Measurements from ENCODE around the gene GRHL3. TPM values are rescaled to one million over a fixed set of nuclear protein-coding genes. Genes with fewer than 3 reads are reported as not detected.
A peak's percentile ranks its signal among the peaks of the same experiment; 100 is the strongest.

GRHL3 gene
- total RNA-seq, 1 donor from 2014 or later: not detected

DNA sequence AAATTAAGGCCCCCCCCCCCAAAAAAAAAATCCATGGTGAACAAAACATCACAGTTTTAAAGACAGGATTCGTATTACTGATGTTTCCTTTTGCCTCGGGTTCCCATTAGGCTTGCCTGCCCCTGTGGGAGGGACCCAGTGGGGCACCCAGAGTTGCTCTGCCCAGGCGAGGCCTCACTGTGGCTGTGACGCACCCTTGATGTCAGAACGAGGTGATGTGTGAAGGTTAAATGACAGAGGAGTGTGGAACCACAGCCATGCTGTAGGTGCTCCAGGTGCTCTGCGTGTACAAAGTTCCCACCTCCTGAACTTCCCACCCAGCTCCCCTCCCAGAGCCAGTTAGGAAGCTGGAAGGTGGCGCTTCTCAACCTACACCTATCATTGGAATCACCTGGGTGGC lies 37.9 kb downstream of the GRHL3 start:
- DNase-seq (ENCODE audit: missing footprints) (no peak), ATAC-seq (no peak)
- intact Hi-C loops (cut with DNase I): no loop called here

GRCh38 chr1:24360681-24361080 lies 41.5 kb downstream of the GRHL3 start:
- ATAC-seq: no peak

GRCh38 chr1:24361811-24362210 lies 42.7 kb downstream of the GRHL3 start:
- DNase-seq (ENCODE audit: missing footprints) (no peak), ATAC-seq (no peak)
- intact Hi-C loops (cut with DNase I): no loop called here

More at GRCh38 chr1:24360681-24361080, 41.5 kb downstream of the GRHL3 start:
- intact Hi-C loops (cut with DNase I): no loop called here
- no peak for DNase-seq (ENCODE audit: missing footprints)

GRCh38 chr1:24362396-24362795 lies 43.2 kb downstream of the GRHL3 start:
- ATAC-seq: no peak
- intact Hi-C loops (cut with DNase I): no loop called here

GRCh38 chr1:24362982-24363614 lies 43.9 kb downstream of the GRHL3 start:
- DNase-seq (ENCODE audit: missing footprints) (no peak), ATAC-seq (peak; percentile 73)
- intact Hi-C loops (cut with DNase I): no loop called here

More at GRCh38 chr1:24362396-24362795, 43.2 kb downstream of the GRHL3 start:
- DNase-seq (ENCODE audit: missing footprints): no peak

- intact Hi-C loops (cut with DNase I): no loop called here
- ATAC-seq: no peak
- no peak for DNase-seq (ENCODE audit: missing footprints)
These were observed 44.8 kb downstream of the GRHL3 start for GRCh38 chr1:24363994-24364393.

- intact Hi-C loops (cut with DNase I): no loop called here
- DNase-seq (ENCODE audit: missing footprints): no peak
- no peak for ATAC-seq
These were observed 45.4 kb downstream of the GRHL3 start for GRCh38 chr1:24364605-24364974.

DNA sequence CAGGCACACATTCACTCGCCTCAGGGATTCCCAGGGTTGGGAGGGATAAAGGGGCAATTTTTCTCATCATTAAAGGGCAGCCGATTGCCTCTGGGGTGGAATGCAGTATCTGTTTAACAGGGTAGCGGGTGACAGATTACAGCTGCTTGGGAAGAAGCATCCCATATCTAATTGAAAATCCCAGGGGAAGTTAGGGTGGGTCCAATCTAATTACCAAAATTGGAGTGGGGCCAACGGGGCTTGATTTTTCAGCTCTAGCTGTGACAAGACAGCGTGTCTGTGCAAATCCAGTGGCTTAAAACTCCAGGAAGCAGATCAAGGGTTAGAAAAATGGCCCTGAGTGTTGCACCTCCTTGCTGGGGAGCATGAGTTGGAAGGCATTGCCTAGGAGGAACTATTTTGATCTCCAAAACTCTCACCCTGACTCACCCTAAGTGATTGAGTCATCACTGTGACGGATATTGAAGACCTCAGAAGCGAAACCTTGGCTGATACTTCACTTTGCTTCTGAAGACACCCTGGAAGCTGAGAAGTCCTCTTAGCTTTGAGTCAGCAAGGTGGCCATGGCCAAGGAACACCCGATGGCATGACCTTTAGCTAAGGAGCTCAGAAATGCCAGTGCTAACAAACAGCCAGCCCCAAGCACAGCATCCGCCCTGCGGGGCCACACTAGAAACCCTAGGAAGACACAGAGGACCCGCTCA lies 46.0 kb downstream of the GRHL3 start:
- ATAC-seq (peak; percentile 28), DNase-seq (ENCODE audit: missing footprints) (no peak)
- intact Hi-C loops (cut with DNase I): no loop called here

GRCh38 chr1:24366707-24367106 lies 47.5 kb downstream of the GRHL3 start:
- ATAC-seq: no peak
- intact Hi-C loops (cut with DNase I): no loop called here
- no peak for DNase-seq (ENCODE audit: missing footprints)

DNA sequence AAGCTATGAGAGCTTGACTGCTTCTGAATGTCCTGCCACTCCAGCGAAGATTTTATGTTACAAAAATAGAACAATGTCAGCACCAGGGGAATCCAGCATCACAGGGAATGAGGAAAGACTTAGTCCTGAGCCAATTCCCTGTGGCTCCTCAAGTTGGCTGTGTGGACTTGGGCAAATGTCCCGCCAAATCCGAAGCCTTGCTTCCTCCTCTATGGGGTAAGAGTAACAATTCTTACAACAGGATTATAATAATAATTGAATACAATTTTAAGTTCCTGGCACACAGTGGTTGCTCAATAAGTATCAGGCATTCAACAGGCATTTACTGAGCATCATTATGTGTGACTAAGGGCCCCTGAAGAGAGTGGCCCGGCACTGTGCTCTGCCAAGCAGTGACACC lies 50.0 kb downstream of the GRHL3 start:
- intact Hi-C loops (cut with DNase I): no loop called here
- no peak for DNase-seq (ENCODE audit: missing footprints)
- no peak for ATAC-seq

DNA sequence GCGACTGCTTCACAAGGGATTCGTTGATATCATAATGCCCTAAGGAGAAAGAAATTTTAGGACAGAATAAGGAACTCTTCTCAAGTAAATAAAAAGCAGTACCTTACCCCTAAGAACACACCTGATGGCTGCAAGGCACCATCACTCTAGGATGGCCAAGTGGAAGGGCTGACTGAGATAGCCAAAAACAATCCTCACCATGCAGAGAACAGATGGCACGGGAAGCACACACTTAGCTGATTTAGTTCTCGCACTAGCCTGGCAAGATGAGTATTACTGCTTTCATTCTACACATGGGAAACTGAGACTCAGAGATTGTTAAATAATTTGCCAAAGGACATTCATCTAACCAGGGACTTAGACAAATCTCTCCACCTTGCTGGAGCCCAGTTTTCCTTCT lies 50.6 kb downstream of the GRHL3 start:
- intact Hi-C loops (cut with DNase I): no loop called here
- no peak for ATAC-seq
- no peak for DNase-seq (ENCODE audit: missing footprints)

DNA sequence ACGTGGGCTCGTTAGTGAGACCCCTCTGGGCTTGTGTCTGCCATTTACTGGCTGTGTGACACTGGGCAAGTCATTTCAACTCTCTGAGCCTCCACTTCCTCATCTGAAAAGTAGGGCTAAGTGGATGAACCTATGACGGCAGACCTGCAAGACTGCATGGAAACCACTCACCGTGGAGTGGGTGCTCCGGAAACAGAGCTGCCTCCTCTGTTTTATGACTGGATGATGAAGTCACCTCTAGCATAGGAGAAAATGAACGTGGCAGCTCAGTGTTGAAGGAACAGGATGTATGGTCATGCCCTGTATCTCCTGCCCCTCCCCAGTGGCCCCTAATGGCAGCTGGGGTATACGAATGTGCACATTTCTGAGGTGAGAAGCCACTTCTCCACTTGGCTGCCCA lies 53.9 kb downstream of the GRHL3 start:
- no peak for DNase-seq (ENCODE audit: missing footprints)
- no peak for ATAC-seq
- intact Hi-C loops (cut with DNase I): no loop called here

GRCh38 chr1:24373710-24374109 lies 54.6 kb downstream of the GRHL3 start:
- intact Hi-C loops (cut with DNase I): no loop called here
- ATAC-seq: no peak
- DNase-seq (ENCODE audit: missing footprints): no peak

DNA sequence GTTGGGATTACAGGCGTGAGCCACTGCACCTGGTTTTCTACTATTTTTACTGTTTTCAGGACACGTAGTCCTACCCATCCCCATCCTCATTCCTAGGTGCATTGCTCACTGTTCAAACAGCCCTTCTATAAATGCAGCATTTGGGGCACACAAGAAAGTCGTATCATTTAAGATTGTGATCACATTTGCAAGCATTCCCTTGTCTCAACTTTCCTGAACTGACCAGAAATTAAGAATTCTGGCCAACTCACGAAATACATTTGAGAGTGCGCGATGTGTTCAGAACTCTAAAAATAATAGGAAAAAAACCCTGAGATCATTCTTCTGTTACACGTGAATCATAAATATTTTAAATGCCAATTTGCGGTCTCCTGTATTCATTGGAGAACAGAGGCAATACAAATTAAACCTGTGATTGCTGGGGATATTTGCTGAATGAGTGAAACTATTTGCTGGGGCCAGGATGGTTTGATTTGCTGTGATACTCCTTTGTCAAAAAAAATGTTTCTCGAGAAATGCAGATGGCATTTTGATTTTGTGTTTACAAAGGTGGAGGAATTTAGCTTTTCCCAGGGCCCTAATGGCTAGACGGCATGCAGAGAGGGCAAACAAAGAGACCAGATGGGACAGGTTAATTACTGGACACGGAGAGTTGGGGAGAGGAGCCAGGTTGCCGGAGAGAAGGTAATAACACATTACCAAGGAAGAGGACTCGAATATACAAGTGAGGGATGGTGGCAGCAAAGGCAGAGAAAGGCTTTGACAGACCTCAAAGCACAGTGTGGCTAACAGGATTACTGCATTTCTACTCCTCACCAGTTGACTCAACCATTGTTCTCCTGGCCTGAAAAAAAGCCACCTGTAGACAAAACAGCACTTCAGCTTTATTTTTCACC lies 56.0 kb downstream of the GRHL3 start:
- ATAC-seq: no peak
- intact Hi-C loops (cut with DNase I): no loop called here

GRCh38 chr1:24379733-24380315 lies 60.7 kb downstream of the GRHL3 start:
- intact Hi-C loops (cut with DNase I): no loop called here
- DNase-seq (ENCODE audit: missing footprints): no peak
- ATAC-seq: no peak

More for the DNA sequence above, 56.0 kb downstream of the GRHL3 start:
- DNase-seq (ENCODE audit: missing footprints): no peak

DNA sequence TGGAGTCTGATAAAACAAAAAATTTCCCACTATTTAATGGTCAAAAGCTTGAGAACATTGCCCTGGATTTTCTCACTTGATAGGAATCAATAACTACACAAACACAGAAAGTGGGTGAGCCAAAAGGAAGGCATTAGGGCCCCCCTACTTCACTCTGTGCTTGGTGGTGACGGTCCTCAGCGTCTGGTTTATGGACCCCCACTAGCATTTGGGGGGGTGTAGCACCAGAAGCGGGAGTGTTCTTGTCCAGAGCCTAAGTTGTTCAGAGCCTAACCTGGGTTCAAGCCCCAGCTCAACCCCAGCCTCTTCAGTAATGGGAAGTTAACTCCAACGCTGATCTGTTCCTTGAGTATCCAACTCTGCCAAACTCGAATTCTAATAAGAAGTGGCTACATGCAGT lies 61.4 kb downstream of the GRHL3 start:
- DNase-seq (ENCODE audit: missing footprints) (no peak), ATAC-seq (no peak)
- intact Hi-C loops (cut with DNase I): no loop called here

DNA sequence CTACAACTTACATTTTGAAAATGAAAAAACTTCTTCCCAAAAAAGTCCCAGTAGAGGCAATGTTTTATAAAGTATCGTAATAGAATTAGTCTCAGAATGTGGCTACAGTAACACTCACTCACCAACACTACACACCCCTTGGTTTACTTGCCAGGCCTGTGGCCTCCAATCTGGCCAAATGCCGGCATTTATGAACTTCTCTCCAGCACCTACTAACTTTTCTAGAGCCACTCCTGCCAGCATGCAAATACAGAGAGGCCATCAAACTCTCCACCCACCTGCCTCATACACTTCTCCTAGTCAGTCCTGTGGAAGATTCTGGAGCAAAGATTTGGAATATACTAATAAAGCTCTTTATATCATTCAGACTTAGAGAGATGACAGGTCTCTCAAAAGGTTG lies 62.1 kb downstream of the GRHL3 start:
- no peak for DNase-seq (ENCODE audit: missing footprints)
- ATAC-seq: no peak
- intact Hi-C loops (cut with DNase I): no loop called here

DNA sequence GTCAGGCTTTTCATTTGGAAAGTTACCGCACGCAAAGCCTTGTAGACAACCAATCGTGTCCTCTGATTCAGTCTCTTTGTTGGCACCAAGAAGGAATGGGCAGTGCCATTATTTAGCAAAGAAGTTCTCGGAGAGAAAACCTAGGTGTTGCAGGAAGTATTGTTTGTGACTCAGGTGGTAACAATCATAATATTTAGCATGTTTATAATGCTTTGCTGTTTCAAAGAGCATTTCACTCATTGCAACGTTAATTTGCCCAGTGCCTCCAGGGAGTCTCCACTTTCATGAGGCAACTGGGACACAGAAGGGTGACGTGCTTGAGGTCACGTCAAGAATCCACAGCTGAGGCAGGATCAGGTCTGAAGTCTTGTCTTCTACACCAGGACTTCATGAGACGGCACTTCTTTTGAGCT lies 63.0 kb downstream of the GRHL3 start:
- no peak for DNase-seq (ENCODE audit: missing footprints)
- intact Hi-C loops (cut with DNase I): no loop called here

GRCh38 chr1:24383381-24383940 lies 64.3 kb downstream of the GRHL3 start:
- DNase-seq (ENCODE audit: missing footprints) (no peak), ATAC-seq (no peak)
- intact Hi-C loops (cut with DNase I): no loop called here

More for the DNA sequence above, 63.0 kb downstream of the GRHL3 start:
- ATAC-seq: no peak

All from Right ventricle myocardium inferior (tissue), 1 donor.